H9 (cell line): Measurements from ENCODE around the gene SPRR2E. TPM values are rescaled to one million over a fixed set of nuclear protein-coding genes. Genes with fewer than 3 reads are reported as not detected.

ENCODE experiments used
- DNase-seq: peaks from one replicate; pipeline ENCODE4 v3.0.0-alpha.2; 2017
- H2AFZ ChIP-seq: one replicate; pipeline ENCODE4 v1.6.1; 2013; ENCODE audit warnings: mild to moderate bottlenecking, low read length, control low read depth, moderate library complexity
- H2AK5ac ChIP-seq: 2 replicates; pipeline ENCODE4 v1.6.1; 2013; ENCODE audit warnings: low read length, control low read depth, mixed read lengths; ENCODE audit not compliant: insufficient read length
- H2BK120ac ChIP-seq: one replicate; pipeline ENCODE4 v1.6.1; 2013; ENCODE audit warnings: low read depth, mild to moderate bottlenecking, low read length, control low read depth, inconsistent platforms; ENCODE audit not compliant: poor library complexity, severe bottlenecking
- H2BK12ac ChIP-seq: 2 replicates; pipeline ENCODE4 v1.6.1; 2013; ENCODE audit warnings: low read length, control low read depth, mixed read lengths, low read depth; ENCODE audit not compliant: insufficient read length
- H2BK15ac ChIP-seq: 2 replicates; pipeline ENCODE4 v1.6.1; 2013; ENCODE audit warnings: low read depth, low read length, control low read depth
- H2BK20ac ChIP-seq: one replicate; pipeline ENCODE4 v1.6.1; 2013; ENCODE audit warnings: low read depth, mild to moderate bottlenecking, low read length, control low read depth, inconsistent platforms; ENCODE audit not compliant: poor library complexity, severe bottlenecking
- H2BK5ac ChIP-seq: 2 replicates; pipeline ENCODE4 v1.6.1; 2013; ENCODE audit warnings: low read length, control low read depth, mixed read lengths; ENCODE audit not compliant: insufficient read length
- H3K14ac ChIP-seq: 2 replicates; pipeline ENCODE4 v1.6.1; 2013; ENCODE audit warnings: low read length, control low read depth; ENCODE audit not compliant: insufficient read depth
- H3K18ac ChIP-seq: 2 replicates; pipeline ENCODE4 v1.6.1; 2013; ENCODE audit warnings: low read depth, mild to moderate bottlenecking, mixed read lengths, low read length, control low read depth; ENCODE audit not compliant: insufficient read length
- H3K23ac ChIP-seq: 2 replicates; pipeline ENCODE4 v1.6.1; 2013; ENCODE audit warnings: low read length, control low read depth, mixed read lengths, low read depth; ENCODE audit not compliant: insufficient read length
- H3K23me2 ChIP-seq: 2 replicates; pipeline ENCODE4 v1.6.1; 2013; ENCODE audit warnings: low read depth, mild to moderate bottlenecking, mixed read lengths, low read length, control low read depth; ENCODE audit not compliant: insufficient read length, poor library complexity, severe bottlenecking
- H3K27ac ChIP-seq: 2 replicates; pipeline ENCODE4 v1.5.1; 2013; ENCODE audit warnings: low read length, control low read depth, mixed read lengths, low read depth; ENCODE audit not compliant: insufficient read length
- H3K27me3 ChIP-seq: 2 replicates; pipeline ENCODE4 v1.6.1; 2013; ENCODE audit warnings: low read length, control low read depth, inconsistent platforms; ENCODE audit not compliant: insufficient read depth
- H3K4ac ChIP-seq: 2 replicates; pipeline ENCODE4 v1.6.1; 2013; ENCODE audit warnings: low read depth, mild to moderate bottlenecking, control low read depth, inconsistent platforms, low read length, moderate library complexity
- H3K4me1 ChIP-seq: 2 replicates; pipeline ENCODE4 v1.6.1; 2013; ENCODE audit warnings: low read length, control low read depth, inconsistent platforms; ENCODE audit not compliant: insufficient read depth
- H3K4me2 ChIP-seq: 2 replicates; pipeline ENCODE4 v1.6.1; 2013; ENCODE audit warnings: low read length, control low read depth, mixed read lengths; ENCODE audit not compliant: insufficient read length, insufficient read depth
- H3K56ac ChIP-seq: 2 replicates; pipeline ENCODE4 v1.6.1; 2013; ENCODE audit warnings: low read depth, mild to moderate bottlenecking, mixed read lengths, low read length, control low read depth; ENCODE audit not compliant: insufficient read length
- H3K79me1 ChIP-seq: 2 replicates; pipeline ENCODE4 v1.6.1; 2013; ENCODE audit warnings: low read depth, mild to moderate bottlenecking, moderate library complexity, low read length, control low read depth, inconsistent platforms; ENCODE audit not compliant: insufficient read depth, poor library complexity, severe bottlenecking
- H3K79me2 ChIP-seq: 2 replicates; pipeline ENCODE4 v1.6.1; 2013; ENCODE audit warnings: low read length, control low read depth, inconsistent platforms; ENCODE audit not compliant: insufficient read depth
- H3K9ac ChIP-seq: 2 replicates; pipeline ENCODE4 v1.6.1; 2013; ENCODE audit warnings: low read length, control low read depth, mixed read lengths; ENCODE audit not compliant: insufficient read length; ENCODE audit errors: extremely low read depth
- H3K9me3 ChIP-seq: one replicate; pipeline ENCODE4 v1.6.1; 2013; ENCODE audit warnings: low read depth, low read length, inconsistent platforms; ENCODE audit not compliant: control insufficient read depth
- H3T11ph ChIP-seq: one replicate; pipeline ENCODE4 v1.6.1; 2013; ENCODE audit warnings: mild to moderate bottlenecking, low read length, control low read depth, inconsistent platforms
- H4K20me1 ChIP-seq: one replicate; pipeline ENCODE4 v1.6.1; 2013; ENCODE audit not compliant: control insufficient read depth, insufficient read length, insufficient read depth
- H4K5ac ChIP-seq: 2 replicates; pipeline ENCODE4 v1.6.1; 2013; ENCODE audit warnings: low read depth, mild to moderate bottlenecking, mixed read lengths, low read length, control low read depth; ENCODE audit not compliant: insufficient read length
- H4K8ac ChIP-seq: replicated peaks from 2 replicates; pipeline ENCODE4 v1.6.1; 2013; ENCODE audit warnings: low read length, control low read depth, mixed read lengths, low read depth; ENCODE audit not compliant: insufficient read length
- H4K91ac ChIP-seq: 2 replicates; pipeline ENCODE4 v1.6.1; 2013; ENCODE audit warnings: low read depth, mild to moderate bottlenecking, moderate library complexity, mixed read lengths, low read length, control low read depth; ENCODE audit not compliant: insufficient read length
- H3K27ac Mint-ChIP-seq, 3 experiments: 2 replicates in 2 of 3; 3 replicates in 1 of 3; pipeline ENCODE4 v1.8.0; 2020 to 2021; ENCODE audit warnings: mixed read lengths in 3 of 3, mild to moderate bottlenecking in 1 of 3, moderate library complexity in 1 of 3
- H3K27me3 Mint-ChIP-seq: 2 replicates; pipeline ENCODE4 v1.8.0; 2021; ENCODE audit warnings: low read depth, mild to moderate bottlenecking, moderate library complexity, mixed read lengths
- H3K36me3 Mint-ChIP-seq, 3 experiments: 2 replicates in 2 of 3; 3 replicates in 1 of 3; pipeline ENCODE4 v1.8.0; 2020 to 2021; ENCODE audit warnings: low read depth in 3 of 3, mixed read lengths in 3 of 3; ENCODE audit not compliant: insufficient read depth in 1 of 3
- H3K4me1 Mint-ChIP-seq, 2 experiments: 2 replicates each; pipeline ENCODE4 v1.8.0; 2020; ENCODE audit warnings: mixed read lengths in 2 of 2
- H3K4me3 Mint-ChIP-seq, 2 experiments: 2 replicates in 1 of 2; 3 replicates in 1 of 2; pipeline ENCODE4 v1.8.0; 2020 to 2021; ENCODE audit warnings: mild to moderate bottlenecking in 2 of 2, mixed read lengths in 2 of 2, moderate library complexity in 1 of 2
- H3K9me3 Mint-ChIP-seq, 2 experiments: 2 replicates in 1 of 2; 3 replicates in 1 of 2; pipeline ENCODE4 v1.8.0; 2020; ENCODE audit warnings: mild to moderate bottlenecking in 2 of 2, mixed read lengths in 2 of 2, moderate library complexity in 1 of 2
- CTCF ChIP-seq: fragments of 200-600 bp; sonication (generic); conservative IDR thresholded peaks from 3 replicates; pipeline ENCODE4 v1.8.0; 2021; ENCODE audit warnings: antibody characterized with exemption, mild to moderate bottlenecking
- WGBS: extraction: QIAGEN DNeasy Blood & Tissue Kit; methylation state at CpG from one replicate; pipeline ENCODE4 v1.1.7; 2013; ENCODE audit warnings: missing lambda C conversion rate, low lambda C conversion rate, mixed read lengths; ENCODE audit not compliant: insufficient read length; ENCODE audit errors: extremely low coverage; 5-methylcytosine and 5-hydroxymethylcytosine counted together
- total RNA-seq: library from RNA; stranded (reverse); gene quantifications from 2 replicates; pipeline ENCODE4 v1.2.1, GENCODE V29; 2021

Gene SPRR2E
- total RNA-seq, 1 experiment from 2014 or later: not detected

DNA sequence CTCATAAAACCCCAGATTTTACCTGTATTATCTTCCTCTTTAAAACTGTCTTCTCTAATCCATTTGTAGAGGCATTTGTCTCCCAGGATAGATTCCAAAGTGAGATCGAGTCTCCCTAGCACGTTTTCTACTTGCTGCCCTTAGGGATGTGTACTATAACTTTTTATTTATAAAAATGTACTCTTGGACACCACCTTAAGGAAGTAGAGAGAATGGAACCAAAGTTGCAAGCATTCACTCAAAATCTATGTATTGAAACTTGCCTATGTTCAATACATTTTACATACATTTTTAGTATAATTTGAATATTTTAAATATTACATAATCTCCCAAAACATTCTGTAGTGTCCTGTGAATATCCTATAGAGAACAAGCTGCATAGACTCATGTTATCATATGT, 36.2 kb downstream of the SPRR2E start:
- H3K4me1 Mint-ChIP-seq: peaks cover 0 to 2% of the 10 kb centered on the region in 2 experiments; a peak in 1 of 4 replicates
- no peak overlapping the region for H3K27ac Mint-ChIP-seq
- no CpG with 5 or more reads among the region's 2 CpGs for WGBS

More for the DNA sequence above, 36.2 kb downstream of the SPRR2E start:
- no peak overlapping the region for H2BK15ac ChIP-seq
- no peak for TF ChIP-seq CTCF
- H2BK120ac ChIP-seq: no peak overlapping the region
- H3K27me3 ChIP-seq: no peaks in the 10 kb centered on the region
- no peaks in the 10 kb centered on the region for H3K36me3 Mint-ChIP-seq
- H2AK5ac ChIP-seq: no peak overlapping the region
- H3K14ac ChIP-seq: no peak overlapping the region
- H2BK5ac ChIP-seq: no peak overlapping the region
- H3K9ac ChIP-seq: no peak overlapping the region
- H3K79me2 ChIP-seq: no peaks in the 10 kb centered on the region
- H3K79me1 ChIP-seq: no peaks in the 10 kb centered on the region
- DNase-seq: no peak
- H3K4me1 ChIP-seq: no peaks in the 10 kb centered on the region
- H3K9me3 ChIP-seq: no peaks in the 10 kb centered on the region
- H2AFZ ChIP-seq: no peak overlapping the region
- no peaks in the 10 kb centered on the region for H3K23me2 ChIP-seq
- H3K56ac ChIP-seq: no peak overlapping the region
- H4K5ac ChIP-seq: no peak overlapping the region
- no peak overlapping the region for H3K23ac ChIP-seq
- no peak overlapping the region for H2BK12ac ChIP-seq
- H3K4me3 Mint-ChIP-seq: no peak overlapping the region
- no peak overlapping the region for H3K4me2 ChIP-seq
- H4K91ac ChIP-seq: no peak overlapping the region
- no peak overlapping the region for H3K18ac ChIP-seq
- no peak overlapping the region for H2BK20ac ChIP-seq
- no peak overlapping the region for H3K27ac ChIP-seq
- no peak overlapping the region for H3K4ac ChIP-seq
- no peak overlapping the region for H4K8ac ChIP-seq
- H3T11ph ChIP-seq: no peak overlapping the region
- H3K9me3 Mint-ChIP-seq: peaks cover 0 to 1% of the 10 kb centered on the region in 2 experiments; a peak in 3 of 5 replicates
- H3K27me3 Mint-ChIP-seq: peaks cover 1% of the 10 kb centered on the region; the same call in 1 of the 2 replicates
- H4K20me1 ChIP-seq: no peaks in the 10 kb centered on the region
